ENCODE results near the gene KIF23.

The KIF23 gene

DNA sequence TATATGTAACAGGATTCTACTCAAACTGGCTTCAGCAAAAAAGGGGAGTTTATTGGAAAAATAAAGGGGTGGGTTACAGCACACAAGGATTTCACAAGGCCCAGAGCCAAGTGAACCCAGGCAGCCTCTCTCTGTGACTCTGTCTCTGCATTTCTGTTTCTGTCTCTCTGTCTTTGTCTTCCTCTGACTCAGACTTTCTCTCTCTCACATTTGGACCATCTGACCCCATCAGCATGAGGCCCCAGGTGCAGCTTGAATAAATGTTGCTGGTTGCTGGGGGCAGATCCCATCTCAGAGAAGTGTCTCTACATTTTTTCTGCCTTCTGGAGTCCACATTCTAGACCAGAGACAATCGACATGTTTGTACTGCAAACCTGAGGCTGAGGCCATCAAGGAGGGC is 83.5 kb downstream of the KIF23 start:
- no peak for DNase-seq

Data from activated naive CD4-positive, alpha-beta T cell treated with anti-CD3 and anti-CD28 coated beads, Interleukin-2, amount 50 U/mL, for 16 hours (primary cell).